ENCODE measurements around the gene BCL11B. TPM values are rescaled to one million over a fixed set of nuclear protein-coding genes. Genes with fewer than 3 reads are reported as not detected.

Gene BCL11B
- total and polyA plus RNA-seq, 9 of the 15 experiments (the other 6 are each of a cell fraction or from before 2014, with no cell fraction given): 0.09 TPM; not detected in 8

- TF ChIP-seq HOMEZ (CRISPR knock-in tag; IDR thresholded peaks at IDR 0.05) (no peak), SRSF1 (IDR thresholded peaks at IDR 0.05; ENCODE audit: low read depth, low read length) (no peak), ZNF217 (CRISPR knock-in tag; IDR thresholded peaks at IDR 0.05) (no peak), SAFB (IDR thresholded peaks at IDR 0.05; ENCODE audit: borderline replicate concordance, low read depth, low read length) (no peak), ZBTB43 (CRISPR knock-in tag; IDR thresholded peaks at IDR 0.05) (peak; percentile 53; the same call in 1 of the 2 replicates), MYNN (IDR thresholded peaks at IDR 0.05) (peak; percentile 20; the same call in 1 of the 2 replicates), MYNN (CRISPR knock-in tag; IDR thresholded peaks at IDR 0.05) (no peak)
Measured at GRCh38 chr14:99321236-99321925, 49.4 kb upstream of the BCL11B start (continued).
